Measurements from ENCODE around the gene TRAPPC8.

TRAPPC8 gene

GRCh38 chr18:31973929-31974546, 31.1 kb upstream of the TRAPPC8 start:
- ATAC-seq = no peak
- no peak for TF ChIP-seq SNAI2 (CRISPR knock-in tag; IDR thresholded peaks at IDR 0.05)
- no peak for TF ChIP-seq ZC3H10 (CRISPR knock-in tag; IDR thresholded peaks at IDR 0.05)
- no peak for TF ChIP-seq BACH2 (CRISPR knock-in tag; IDR thresholded peaks at IDR 0.05; ENCODE audit: borderline replicate concordance)
- no peak for TF ChIP-seq PATZ1 (CRISPR knock-in tag; IDR thresholded peaks at IDR 0.05; ENCODE audit: borderline replicate concordance)
- no peak for TF ChIP-seq ARNTL (CRISPR knock-in tag; IDR thresholded peaks at IDR 0.05; ENCODE audit: borderline replicate concordance, low read depth)
- TF ChIP-seq CSDC2 (CRISPR knock-in tag; IDR thresholded peaks at IDR 0.05) = no peak
- no peak for TF ChIP-seq POU6F1 (CRISPR knock-in tag; IDR thresholded peaks at IDR 0.05; ENCODE audit: borderline replicate concordance, low read depth)
- TF ChIP-seq TOX (CRISPR knock-in tag; IDR thresholded peaks at IDR 0.05; ENCODE audit: borderline replicate concordance) = no peak
- TF ChIP-seq TCF4 (CRISPR knock-in tag; IDR thresholded peaks at IDR 0.05; ENCODE audit: borderline replicate concordance) = no peak
- TF ChIP-seq, protein P1, sequence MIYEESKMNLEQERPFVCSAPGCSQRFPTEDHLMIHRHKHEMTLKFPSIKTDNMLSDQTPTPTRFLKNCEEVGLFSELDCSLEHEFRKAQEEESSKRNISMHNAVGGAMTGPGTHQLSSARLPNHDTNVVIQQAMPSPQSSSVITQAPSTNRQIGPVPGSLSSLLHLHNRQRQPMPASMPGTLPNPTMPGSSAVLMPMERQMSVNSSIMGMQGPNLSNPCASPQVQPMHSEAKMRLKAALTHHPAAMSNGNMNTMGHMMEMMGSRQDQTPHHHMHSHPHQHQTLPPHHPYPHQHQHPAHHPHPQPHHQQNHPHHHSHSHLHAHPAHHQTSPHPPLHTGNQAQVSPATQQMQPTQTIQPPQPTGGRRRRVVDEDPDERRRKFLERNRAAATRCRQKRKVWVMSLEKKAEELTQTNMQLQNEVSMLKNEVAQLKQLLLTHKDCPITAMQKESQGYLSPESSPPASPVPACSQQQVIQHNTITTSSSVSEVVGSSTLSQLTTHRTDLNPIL (CRISPR knock-in tag; IDR thresholded peaks at IDR 0.05; ENCODE audit: low read depth) = no peak
- TF ChIP-seq ZFP30 (CRISPR knock-in tag; IDR thresholded peaks at IDR 0.05) = no peak
- TF ChIP-seq ZNF70 (CRISPR knock-in tag; IDR thresholded peaks at IDR 0.05) = no peak
- no peak for TF ChIP-seq ZNF565 (CRISPR knock-in tag; conservative IDR thresholded peaks at IDR 0.05; ENCODE audit: low read depth)
- no peak for TF ChIP-seq TSHZ2 (CRISPR knock-in tag; IDR thresholded peaks at IDR 0.05)
- no peak for TF ChIP-seq OSR1 (CRISPR knock-in tag; IDR thresholded peaks at IDR 0.05)

GRCh38 chr18:31970617-31971016, 27.7 kb upstream of the TRAPPC8 start:
- ATAC-seq = no peak
- no peak for TF ChIP-seq SNAI2 (CRISPR knock-in tag; IDR thresholded peaks at IDR 0.05)
- TF ChIP-seq BACH2 (CRISPR knock-in tag; IDR thresholded peaks at IDR 0.05; ENCODE audit: borderline replicate concordance) = no peak
- no peak for TF ChIP-seq GLIS3 (CRISPR knock-in tag; IDR thresholded peaks at IDR 0.05)

GRCh38 chr18:31965316-31965970, 22.5 kb upstream of the TRAPPC8 start:
- TF ChIP-seq SNAI2 (CRISPR knock-in tag; IDR thresholded peaks at IDR 0.05) (no peak), BACH2 (CRISPR knock-in tag; IDR thresholded peaks at IDR 0.05; ENCODE audit: borderline replicate concordance) (no peak), TOX (CRISPR knock-in tag; IDR thresholded peaks at IDR 0.05; ENCODE audit: borderline replicate concordance) (no peak), ZNF70 (CRISPR knock-in tag; IDR thresholded peaks at IDR 0.05) (no peak), ZNF8 (CRISPR knock-in tag; IDR thresholded peaks at IDR 0.05) (no peak), TSHZ2 (CRISPR knock-in tag; IDR thresholded peaks at IDR 0.05) (no peak), ZFP3 (CRISPR knock-in tag; IDR thresholded peaks at IDR 0.05) (no peak), RARB (CRISPR knock-in tag; IDR thresholded peaks at IDR 0.05) (no peak), OSR1 (CRISPR knock-in tag; IDR thresholded peaks at IDR 0.05) (no peak), ESRRG (CRISPR knock-in tag; IDR thresholded peaks at IDR 0.05) (no peak)
- TF ChIP-seq, protein P1 (CRISPR knock-in tag; IDR thresholded peaks at IDR 0.05; ENCODE audit: low read depth) = no peak
- no peak for ATAC-seq
